Measurements from ENCODE around the gene ZNF501. TPM values are rescaled to one million over a fixed set of nuclear protein-coding genes. Genes with fewer than 3 reads are reported as not detected.
A peak's percentile ranks its signal among the peaks of the same experiment; 100 is the strongest.

ZNF501 gene
- total and polyA plus RNA-seq, 2 of the 4 experiments (the other 2 are of a cell fraction) = 1.1 to 3.2 TPM

GRCh38 chr3:44761424-44762169 is 32.2 kb downstream of the ZNF501 start, which contains the start of the genes KIAA1143 and KIF15:
Gene KIAA1143 (minus strand): TSS chr3:44761619. CDS start chr3:44761602, 17 bp downstream.
Gene KIF15 (plus strand): TSS chr3:44761794. CDS start chr3:44761866, 72 bp downstream.
- peak within 1 kb of the TSS; percentile 92 for H3K4me2 ChIP-seq (ENCODE audit: low read depth, low read length)
- H3K4ac ChIP-seq (ENCODE audit: low read depth, low read length) = peak within 1 kb of the TSS; percentile 51
- intact Hi-C loops (cut with micrococcal nuclease) = loop anchor here (1.0 to 2.0 kb wide), 2 partner anchors 153 to 229 kb away; no protein-coding TSS in a partner anchor
- H3K4me3 ChIP-seq (ENCODE audit: insufficient read depth, low read depth, low read length) = peak within 1 kb of the TSS; percentile 69
- dilution Hi-C loops (cut with HindIII; ENCODE audit: low sequenced_read_pairs, unreplicated experiment) = no loop called here
- H2AK5ac ChIP-seq (ENCODE audit: low read depth, low read length) = no peak within 1 kb of the TSS; the same call in 1 of the 2 replicates
- H3K9me1 ChIP-seq (ENCODE audit: insufficient read depth, low read length) = no peaks in the 10 kb centered on the region
- H2BK120ac ChIP-seq (ENCODE audit: low read depth, low read length) = no peak within 1 kb of the TSS
- no peak within 1 kb of the TSS for H2BK15ac ChIP-seq (ENCODE audit: low read depth, low read length)
- BruUV-seq (replicated peaks) = TSS peak; percentile 72
- H2AK9ac ChIP-seq (replicated peaks; ENCODE audit: low read depth, low read length, poor library complexity) = peak within 1 kb of the TSS; percentile 74
- DNase-seq (peak; percentile 95), ATAC-seq (ENCODE audit: low read depth) (peak; percentile 92)
- peak within 1 kb of the TSS; percentile 67 for H3K9ac ChIP-seq (ENCODE audit: low read depth, low read length)
- H2BK20ac ChIP-seq (ENCODE audit: low read depth, low read length) = no peak within 1 kb of the TSS
- in situ Hi-C loops (cut with MboI; ENCODE audit: low sequenced_read_pairs) = no loop called here
- peak within 1 kb of the TSS; percentile 47 for H3K27ac ChIP-seq (ENCODE audit: insufficient read depth, low read length)
- H2BK5ac ChIP-seq (ENCODE audit: low read depth, low read length, poor library complexity, severe bottlenecking) = peak within 1 kb of the TSS; percentile 53
- 0% methylated on average over 46 of the region's 64 CpGs; no CpG with 5 or more reads in 1 of the 2 experiments for WGBS, 2 experiments (ENCODE audit: extremely low coverage in 2 of 2, insufficient read length in 1 of 2)
- H3K79me1 ChIP-seq (ENCODE audit: low read depth in 1 of 2, low read length in 2 of 2) = peaks cover 15 to 49% of the 10 kb centered on the region in 2 experiments
- peak within 1 kb of the TSS; percentile 6; the same call in 1 of the 2 replicates for H4K91ac ChIP-seq (ENCODE audit: insufficient read depth, low read depth, low read length)
- peaks cover 5% of the 10 kb centered on the region for H3K36me3 ChIP-seq (ENCODE audit: control insufficient read depth, insufficient read depth, low read length)
- H4K8ac ChIP-seq (ENCODE audit: low read depth in 2 of 2, low read length in 2 of 2) = peak within 1 kb of the TSS; percentile 50 to 78
- peak within 1 kb of the TSS; percentile 19 for H4K5ac ChIP-seq (ENCODE audit: low read depth, low read length)
- no peaks in the 10 kb centered on the region for H3K27me3 ChIP-seq (ENCODE audit: control insufficient read depth, insufficient read depth, low read length)
- H2AFZ ChIP-seq (replicated peaks; ENCODE audit: low read length, poor library complexity) = peak within 1 kb of the TSS; percentile 98
- ChIA-PET POLR2A (ENCODE audit: unreplicated experiment) (no interaction called here), CTCF (no interaction called here)
- H3K18ac ChIP-seq (ENCODE audit: low read depth, low read length) = no peak within 1 kb of the TSS
- H3K23ac ChIP-seq (ENCODE audit: low read depth, low read length) = peak within 1 kb of the TSS; percentile 69
- peak within 1 kb of the TSS; percentile 59 for H3K56ac ChIP-seq (ENCODE audit: extremely low read depth, insufficient read depth, low read length)
- H4K20me1 ChIP-seq (ENCODE audit: insufficient read depth, low read length) = no peaks in the 10 kb centered on the region
- H3K9me3 ChIP-seq (ENCODE audit: control insufficient read depth, insufficient read depth, low read length) = peaks cover 5% of the 10 kb centered on the region
- peak within 1 kb of the TSS; percentile 58 for H3K14ac ChIP-seq (replicated peaks; ENCODE audit: low read depth, low read length)
- no peaks in the 10 kb centered on the region for H3K4me1 ChIP-seq (ENCODE audit: control insufficient read depth, insufficient read depth, low read length)
- TF ChIP-seq BHLHE40 (IDR thresholded peaks at IDR 0.05; ENCODE audit: low read depth, low read length) = no peak
- TF ChIP-seq RAD21 (IDR thresholded peaks at IDR 0.05; ENCODE audit: low read length) = peak; percentile 3; the same call in 1 of the 2 replicates
- no peak for TF ChIP-seq CHD1 (IDR thresholded peaks at IDR 0.05; ENCODE audit: low read depth, low read length)
- peak; percentile 99 for TF ChIP-seq MXI1 (IDR thresholded peaks at IDR 0.05; ENCODE audit: borderline replicate concordance, low read depth, low read length)
- no peak for TF ChIP-seq MAFK (IDR thresholded peaks at IDR 0.05; ENCODE audit: low read depth, low read length)
- peak; percentile 73 for TF ChIP-seq POLR2A (IDR thresholded peaks at IDR 0.05; ENCODE audit: low read depth, low read length)
- no peak for TF ChIP-seq RFX5 (IDR thresholded peaks at IDR 0.05; ENCODE audit: low read depth, low read length)
- TF ChIP-seq FOS (IDR thresholded peaks at IDR 0.05; ENCODE audit: low read depth, low read length) = no peak
- TF ChIP-seq USF2 (IDR thresholded peaks at IDR 0.05; ENCODE audit: low read depth, low read length) = peak; percentile 34; the same call in 1 of the 2 replicates
- no peak for TF ChIP-seq SMC3 (IDR thresholded peaks at IDR 0.05; ENCODE audit: low read depth, low read length)
- TF ChIP-seq MAZ (IDR thresholded peaks at IDR 0.05; ENCODE audit: borderline replicate concordance, low read depth, low read length) = peak; percentile 34; the same call in 1 of the 2 replicates
- no peak for TF ChIP-seq ELK1 (IDR thresholded peaks at IDR 0.05; ENCODE audit: borderline replicate concordance, low read depth, low read length)
- TF ChIP-seq CEBPB (IDR thresholded peaks at IDR 0.05; ENCODE audit: low read depth, low read length) = no peak
- no peak for TF ChIP-seq CTCF (conservative IDR thresholded peaks at IDR 0.05; ENCODE audit: low read depth, low read length)

Data from IMR-90 (cell line).